ENCODE measurements around the gene PDIA5.

The PDIA5 gene

DNA sequence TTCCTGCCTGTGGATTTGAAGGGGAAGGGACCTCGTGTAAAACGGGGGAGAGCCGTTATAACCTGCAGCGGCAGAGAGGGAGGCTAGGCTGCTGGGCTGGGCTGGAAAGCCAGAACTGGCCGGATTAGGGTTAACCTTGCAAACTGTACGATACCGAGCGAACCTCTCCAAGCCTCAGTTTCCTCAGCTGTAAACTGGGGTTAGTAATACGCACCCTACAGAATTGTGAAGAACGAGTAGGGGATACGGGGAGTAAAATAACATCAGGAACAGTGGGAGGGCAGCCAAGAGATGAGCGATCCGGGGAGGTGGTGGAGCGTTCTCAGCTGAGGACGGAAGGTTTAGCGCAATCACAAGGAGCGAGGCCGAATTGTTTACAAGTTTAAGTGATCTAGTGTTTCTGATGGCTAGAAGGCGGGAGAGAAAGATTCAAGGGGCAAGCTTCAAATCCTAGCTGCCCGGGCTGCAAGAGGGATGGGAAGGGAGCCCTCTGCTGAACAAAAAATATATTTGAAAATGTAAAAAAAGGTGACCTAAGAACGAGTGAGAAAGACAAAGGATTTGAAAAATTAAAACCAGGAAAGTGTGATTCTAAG lies 38.5 kb upstream of the PDIA5 start:
- TF ChIP-seq, protein P1, sequence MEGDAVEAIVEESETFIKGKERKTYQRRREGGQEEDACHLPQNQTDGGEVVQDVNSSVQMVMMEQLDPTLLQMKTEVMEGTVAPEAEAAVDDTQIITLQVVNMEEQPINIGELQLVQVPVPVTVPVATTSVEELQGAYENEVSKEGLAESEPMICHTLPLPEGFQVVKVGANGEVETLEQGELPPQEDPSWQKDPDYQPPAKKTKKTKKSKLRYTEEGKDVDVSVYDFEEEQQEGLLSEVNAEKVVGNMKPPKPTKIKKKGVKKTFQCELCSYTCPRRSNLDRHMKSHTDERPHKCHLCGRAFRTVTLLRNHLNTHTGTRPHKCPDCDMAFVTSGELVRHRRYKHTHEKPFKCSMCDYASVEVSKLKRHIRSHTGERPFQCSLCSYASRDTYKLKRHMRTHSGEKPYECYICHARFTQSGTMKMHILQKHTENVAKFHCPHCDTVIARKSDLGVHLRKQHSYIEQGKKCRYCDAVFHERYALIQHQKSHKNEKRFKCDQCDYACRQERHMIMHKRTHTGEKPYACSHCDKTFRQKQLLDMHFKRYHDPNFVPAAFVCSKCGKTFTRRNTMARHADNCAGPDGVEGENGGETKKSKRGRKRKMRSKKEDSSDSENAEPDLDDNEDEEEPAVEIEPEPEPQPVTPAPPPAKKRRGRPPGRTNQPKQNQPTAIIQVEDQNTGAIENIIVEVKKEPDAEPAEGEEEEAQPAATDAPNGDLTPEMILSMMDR (IDR thresholded peaks at IDR 0.05; ENCODE audit: low read length, missing control alignments) = peak; percentile 51
- peak overlapping the region; percentile 45 for H3K4me3 ChIP-seq (replicated peaks; ENCODE audit: low read depth, low read length)
- peak; percentile 81 for DNase-seq (ENCODE audit: low read depth)

DNA sequence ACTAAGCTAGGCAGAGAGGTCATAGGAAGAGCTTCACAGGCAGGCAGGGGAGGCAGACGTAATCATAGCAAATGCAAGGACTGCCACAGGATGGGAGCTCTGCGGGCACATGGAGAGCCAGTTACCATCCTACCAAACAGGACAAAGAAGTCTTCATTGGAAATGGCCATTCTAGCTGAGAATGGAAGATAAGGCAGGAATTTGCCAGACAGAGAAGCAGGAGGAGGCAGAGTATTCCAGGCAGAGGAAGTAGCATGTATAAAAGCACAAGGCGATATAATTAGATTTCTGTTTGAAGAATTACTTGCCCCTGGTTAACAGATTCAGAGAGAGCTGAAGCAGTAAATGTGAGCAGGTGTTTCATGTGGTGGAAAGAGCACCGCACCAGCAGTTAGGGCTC lies 35.8 kb upstream of the PDIA5 start:
- TF ChIP-seq, protein P1 (IDR thresholded peaks at IDR 0.05; ENCODE audit: low read length, missing control alignments) = no peak
- no peak overlapping the region for H3K4me3 ChIP-seq (replicated peaks; ENCODE audit: low read depth, low read length)
- DNase-seq (ENCODE audit: low read depth) = no peak

DNA sequence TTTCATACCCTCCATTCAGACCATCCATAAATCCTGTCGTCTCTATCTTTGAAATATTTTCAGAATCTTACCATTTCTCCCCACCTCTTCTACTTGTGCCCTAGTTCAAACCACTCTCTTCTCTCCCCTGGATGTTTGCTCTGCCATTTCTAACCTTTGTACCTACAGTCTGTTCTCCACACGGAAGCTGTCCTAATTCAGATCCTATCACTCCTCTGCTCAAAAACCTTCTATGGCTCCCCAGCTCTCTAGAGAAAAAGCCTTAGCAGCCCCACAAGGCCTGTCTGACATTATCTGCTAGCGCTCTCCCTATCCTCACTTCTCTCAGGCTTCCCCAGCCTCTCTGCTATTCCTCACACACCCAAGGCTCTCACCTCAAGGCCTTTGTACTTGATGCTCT lies 34.8 kb upstream of the PDIA5 start:
- no peak for DNase-seq (ENCODE audit: low read depth)
- H3K4me3 ChIP-seq (replicated peaks; ENCODE audit: low read depth, low read length) = no peak overlapping the region
- TF ChIP-seq, protein P1 (IDR thresholded peaks at IDR 0.05; ENCODE audit: low read length, missing control alignments) = no peak

DNA sequence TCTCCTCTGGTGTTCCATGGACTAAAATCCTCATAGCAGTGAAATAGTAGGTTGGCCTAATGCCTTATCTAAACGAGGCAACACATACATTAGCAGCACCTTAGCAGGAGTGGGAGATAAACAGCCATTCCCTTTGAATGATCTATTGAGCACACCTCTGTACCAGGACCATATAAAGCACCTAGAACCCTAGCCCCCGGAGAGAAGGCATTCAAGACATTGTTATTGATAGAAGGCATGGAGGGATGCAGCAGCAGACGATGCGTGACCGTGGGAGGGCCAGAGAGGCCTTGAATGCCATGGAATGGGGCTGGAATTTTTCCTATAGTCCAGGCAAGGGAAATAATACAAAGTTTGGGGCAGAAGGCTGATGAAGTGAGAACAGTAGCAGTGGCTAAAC lies 32.7 kb upstream of the PDIA5 start:
- no peak for DNase-seq (ENCODE audit: low read depth)
- TF ChIP-seq, protein P1 (IDR thresholded peaks at IDR 0.05; ENCODE audit: low read length, missing control alignments) = no peak
- no peak overlapping the region for H3K4me3 ChIP-seq (replicated peaks; ENCODE audit: low read depth, low read length)

DNA sequence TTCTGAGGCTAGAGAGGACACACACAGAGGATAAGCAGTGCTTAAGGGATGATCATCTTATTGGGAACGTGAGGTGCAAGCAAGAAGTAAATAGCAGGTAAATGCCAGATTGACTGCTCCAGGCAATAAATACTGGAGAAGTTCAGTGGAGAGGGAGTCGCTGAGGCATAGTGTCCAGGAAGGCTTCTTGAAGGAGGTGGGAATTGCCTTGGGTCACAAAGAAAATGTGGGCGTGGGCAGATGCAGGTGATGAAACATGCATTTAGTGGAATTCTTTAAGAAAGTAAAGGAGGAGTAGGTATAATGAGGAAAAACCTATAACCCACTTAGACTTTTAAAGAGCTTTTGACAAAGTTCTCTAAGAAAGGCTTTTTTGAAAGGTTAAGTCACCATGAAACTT lies 31.8 kb upstream of the PDIA5 start:
- no peak overlapping the region for H3K4me3 ChIP-seq (replicated peaks; ENCODE audit: low read depth, low read length)
- TF ChIP-seq, protein P1 (IDR thresholded peaks at IDR 0.05; ENCODE audit: low read length, missing control alignments) = no peak
- DNase-seq (ENCODE audit: low read depth) = no peak

DNA sequence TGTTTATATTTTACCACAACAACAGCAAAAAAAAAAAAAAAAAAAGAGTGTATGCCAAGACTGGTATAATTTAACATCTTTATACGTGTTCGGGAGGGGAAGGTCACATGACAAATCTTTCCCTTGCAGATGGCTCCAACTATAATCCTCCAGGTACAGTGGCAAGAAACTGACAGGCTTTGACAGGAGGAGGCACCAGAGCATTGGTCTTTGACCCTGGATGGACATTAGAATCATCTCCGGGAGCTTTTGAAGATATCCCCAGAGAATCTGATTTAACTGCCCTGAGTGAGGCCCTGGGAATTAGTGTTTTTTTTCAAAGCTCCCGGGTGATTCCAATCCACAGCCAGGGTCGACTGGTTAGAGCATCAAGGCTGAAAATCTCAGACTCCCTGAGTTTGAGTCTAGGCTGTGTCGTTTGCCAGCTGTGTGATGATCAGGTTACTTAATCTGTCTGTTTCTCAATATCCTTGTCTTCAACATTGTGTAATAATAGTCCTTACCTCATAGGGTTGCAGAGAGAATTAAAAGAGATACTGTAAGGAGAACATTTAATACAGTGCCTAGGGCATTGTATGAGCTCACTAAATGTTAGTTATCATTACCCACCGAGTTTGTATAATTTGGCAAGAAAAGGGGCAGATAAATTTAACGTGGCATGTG lies 30.3 kb upstream of the PDIA5 start:
- DNase-seq (ENCODE audit: low read depth) = peak; percentile 82
- H3K4me3 ChIP-seq (replicated peaks; ENCODE audit: low read depth, low read length) = no peak overlapping the region
- TF ChIP-seq, protein P1 (IDR thresholded peaks at IDR 0.05; ENCODE audit: low read length, missing control alignments) = no peak

DNA sequence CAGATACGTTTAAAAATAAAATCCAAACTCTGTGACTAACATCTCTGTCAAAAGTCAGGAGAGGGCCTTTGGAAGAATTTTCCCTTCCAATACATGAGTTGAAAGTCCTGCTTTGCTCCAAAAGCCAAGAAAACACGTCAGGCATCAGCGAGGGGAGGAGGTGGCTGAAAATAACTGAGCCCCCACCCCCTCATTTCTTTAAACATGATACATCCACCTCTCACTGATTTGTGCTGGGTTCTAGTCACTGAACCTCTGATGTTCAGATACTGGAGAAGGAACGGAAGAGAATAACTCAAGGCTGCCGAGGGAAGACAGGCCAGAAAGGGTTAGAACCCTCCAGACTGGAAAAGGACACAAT lies 29.8 kb upstream of the PDIA5 start:
- no peak for DNase-seq (ENCODE audit: low read depth)
- H3K4me3 ChIP-seq (replicated peaks; ENCODE audit: low read depth, low read length) = no peak overlapping the region
- TF ChIP-seq, protein P1 (IDR thresholded peaks at IDR 0.05; ENCODE audit: low read length, missing control alignments) = no peak
